ENCODE measurements around the gene SMARCB1.

GRCh38 chr22:23773483-23774113 is 13.2 kb upstream of the SMARCB1 start:
- no peak for TF ChIP-seq CTCF (IDR thresholded peaks at IDR 0.05; ENCODE audit: low read length)
- TF ChIP-seq EZH2 (IDR thresholded peaks at IDR 0.05; ENCODE audit: borderline replicate concordance, low read length): no peak

Measured in OCI-LY1 (cell line).